ENCODE results near the gene MSX2. TPM values are rescaled to one million over a fixed set of nuclear protein-coding genes. Genes with fewer than 3 reads are reported as not detected.

Gene MSX2
- total and polyA plus RNA-seq, 2 donors from 2014 or later: 0.37 to 0.79 TPM

Small RNA genes lying within 50 kb of the gene (microRNA-seq; reads per million reads assigned to microRNA genes)
- 1.7 reads per million for gene MIR4634
